GM12892 (cell line): ENCODE data around the gene RNF181.
"Not testable (repeated sequence)": the region's sequence is repeated elsewhere in the genome, so short reads cannot be mapped to it uniquely, and the experiment has no call there.

Experiments used
- DNase-seq: peaks from one replicate; pipeline ENCODE4 v3.0.0; 2011; ENCODE audit not compliant: insufficient read length
- FAIRE-seq: peaks from 2 replicates; lab custom pipeline; 2011; peaks lifted over from hg19 to GRCh38; lab: Jason Lieb, UNC
- POLR2A ChIP-seq: IDR thresholded peaks from 2 replicates; pipeline ENCODE4 v1.6.1; 2011; ENCODE audit warnings: low read depth, low read length, control low read depth
- POLR2AphosphoS5 ChIP-seq: IDR thresholded peaks from 2 replicates; pipeline ENCODE4 v1.6.1; 2011; ENCODE audit warnings: low read depth, low read length, control low read depth
- TAF1 ChIP-seq: IDR thresholded peaks from 2 replicates; pipeline ENCODE4 v1.6.1; 2011; ENCODE audit warnings: low read depth, mild to moderate bottlenecking, control low read depth, low read length, borderline replicate concordance

The RNF181 gene

DNA sequence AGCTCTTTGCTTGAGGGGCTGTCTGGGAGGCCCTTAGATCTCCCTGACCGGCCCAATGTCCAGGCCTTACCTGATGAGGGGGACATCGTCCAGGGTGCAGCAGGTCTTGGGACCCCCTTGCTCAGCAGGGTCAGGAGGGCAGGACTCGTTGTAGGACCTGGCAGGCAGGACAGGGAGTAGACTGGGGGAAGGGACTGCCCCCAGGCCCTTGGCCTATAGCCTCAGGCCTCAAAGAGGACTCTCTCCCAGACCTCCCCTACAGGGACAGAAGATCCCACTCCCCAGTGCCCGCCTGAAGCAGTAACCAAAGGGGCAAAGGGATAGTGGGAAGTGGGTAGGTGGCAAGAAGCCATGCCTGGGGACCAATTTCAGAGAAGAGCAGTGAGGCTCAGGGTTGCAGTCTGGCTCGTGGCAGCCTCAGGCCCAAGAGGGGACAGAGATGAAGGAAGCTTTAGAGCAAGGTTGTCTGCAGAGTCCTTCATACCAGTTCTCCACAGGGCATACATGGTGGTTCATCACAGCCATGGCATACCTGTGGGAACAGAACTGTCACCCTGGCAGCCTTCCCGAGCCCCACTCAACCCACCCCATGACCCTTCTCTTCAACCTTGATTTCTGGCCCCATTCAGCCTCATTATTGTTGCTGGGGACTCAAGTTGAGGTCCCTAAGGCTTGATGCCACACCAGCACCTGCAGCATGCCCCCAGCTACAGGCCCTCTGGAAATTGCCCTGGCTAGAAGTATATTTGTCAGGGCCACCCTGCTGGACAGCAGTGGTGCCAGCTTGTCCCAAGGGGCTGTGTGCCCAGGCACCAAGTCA is 5.6 kb downstream of the RNF181 start:
- FAIRE-seq: no peak
- TF ChIP-seq POLR2A (no peak), POLR2AphosphoS5 (no peak), TAF1 (no peak)
- no peak for DNase-seq

DNA sequence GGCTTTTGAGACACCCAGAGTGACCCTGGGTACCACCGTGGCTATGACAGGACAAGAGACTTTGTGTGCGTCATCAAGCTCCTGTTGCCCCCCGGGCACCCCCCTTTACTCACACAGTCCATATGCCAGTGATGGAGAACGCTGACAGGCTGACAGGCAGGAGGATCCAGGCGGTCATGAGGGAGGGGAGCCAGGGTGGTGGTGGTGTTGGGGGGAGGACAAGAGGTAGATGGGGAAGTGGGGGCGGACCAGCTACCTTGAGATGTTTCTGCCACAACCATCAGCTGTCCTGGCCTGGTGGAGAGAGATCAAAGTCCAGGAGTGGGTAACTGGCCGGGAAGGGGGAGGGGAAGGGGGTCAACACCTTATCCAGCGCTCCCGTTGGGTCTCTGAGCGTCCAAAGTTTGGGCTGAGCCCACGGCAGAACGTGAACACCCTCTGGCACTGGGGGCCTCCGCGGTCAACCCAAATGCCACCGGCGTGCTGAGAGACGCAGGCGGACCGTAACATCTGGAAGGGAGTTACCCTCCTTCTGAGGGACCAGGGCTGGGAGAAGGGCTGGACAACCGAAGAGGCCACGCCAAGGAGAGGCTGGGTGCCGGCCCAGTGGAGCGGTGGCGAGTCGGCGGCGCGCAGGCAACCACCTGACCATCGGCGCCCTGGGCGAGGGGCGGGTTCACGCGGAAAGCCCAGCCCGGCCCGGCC is 6.4 kb downstream of the RNF181 start:
- TF ChIP-seq POLR2AphosphoS5 (no peak), TAF1 (no peak), POLR2A (no peak)
- no peak for DNase-seq
- FAIRE-seq: no peak

DNA sequence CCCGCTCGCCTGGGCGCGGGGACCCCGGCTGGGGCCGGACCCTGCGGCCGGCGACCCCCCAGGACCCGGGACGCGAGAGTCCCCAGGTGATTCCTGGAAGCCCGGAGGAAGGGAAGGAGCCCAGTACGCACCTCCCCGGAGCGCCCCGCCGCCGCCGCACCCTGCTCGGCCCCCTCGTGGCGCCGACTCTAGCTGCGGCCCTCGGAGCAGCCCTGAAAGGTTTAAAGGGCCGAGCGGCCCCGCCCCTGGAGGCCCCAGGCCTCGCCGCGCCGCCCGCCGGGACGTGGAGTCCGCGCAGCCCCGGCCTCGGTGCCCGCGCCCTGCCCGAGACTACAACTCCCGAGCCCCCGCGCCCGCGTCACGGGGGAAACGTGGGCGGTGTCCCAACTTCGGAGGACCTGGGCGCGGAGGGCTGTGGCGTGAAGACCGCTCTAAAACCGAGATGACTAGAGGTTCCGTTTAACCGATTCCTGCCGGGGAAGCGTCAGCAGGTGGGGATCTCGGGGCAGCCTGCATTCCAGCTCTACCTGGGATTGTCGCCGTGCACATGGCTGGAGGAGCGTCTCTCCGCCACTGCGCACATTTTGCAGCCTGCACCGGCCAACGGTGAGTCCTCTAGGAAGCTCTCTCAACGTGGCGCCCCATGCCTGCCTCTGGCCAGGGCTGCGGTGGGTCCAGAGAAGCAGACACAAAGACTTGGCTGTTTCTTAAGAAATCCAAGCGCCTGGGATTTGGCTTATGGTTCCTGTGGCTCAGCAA is 7.1 kb downstream of the RNF181 start, which contains the start of gene TMEM150A:
TMEM150A (minus strand) TSS at position 223 of the 759 bp plus-strand sequence. CDS start 750 bp downstream, outside the sequence.
- TF ChIP-seq POLR2AphosphoS5: no peak
- TF ChIP-seq POLR2A: peak; percentile 43; the same call in 1 of the 2 replicates
- FAIRE-seq (peak; percentile 64), DNase-seq (peak; percentile 93)

DNA sequence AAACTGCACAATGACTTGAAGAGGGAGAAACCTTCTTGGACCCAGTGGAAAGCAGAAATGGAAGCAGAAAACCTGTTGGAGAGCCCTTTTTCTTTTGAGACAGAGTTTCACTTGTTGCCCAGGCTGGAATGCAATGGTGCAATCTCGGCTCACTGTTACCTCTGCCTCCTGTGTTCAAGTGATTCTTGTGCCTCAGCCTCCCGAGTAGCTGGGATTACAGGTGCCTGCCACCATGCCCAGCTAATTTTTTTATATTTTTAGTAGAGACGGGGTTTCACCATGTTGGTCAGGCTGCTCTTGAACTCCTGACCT is 8.5 kb downstream of the RNF181 start:
- FAIRE-seq, DNase-seq: not testable (repeated sequence)

DNA sequence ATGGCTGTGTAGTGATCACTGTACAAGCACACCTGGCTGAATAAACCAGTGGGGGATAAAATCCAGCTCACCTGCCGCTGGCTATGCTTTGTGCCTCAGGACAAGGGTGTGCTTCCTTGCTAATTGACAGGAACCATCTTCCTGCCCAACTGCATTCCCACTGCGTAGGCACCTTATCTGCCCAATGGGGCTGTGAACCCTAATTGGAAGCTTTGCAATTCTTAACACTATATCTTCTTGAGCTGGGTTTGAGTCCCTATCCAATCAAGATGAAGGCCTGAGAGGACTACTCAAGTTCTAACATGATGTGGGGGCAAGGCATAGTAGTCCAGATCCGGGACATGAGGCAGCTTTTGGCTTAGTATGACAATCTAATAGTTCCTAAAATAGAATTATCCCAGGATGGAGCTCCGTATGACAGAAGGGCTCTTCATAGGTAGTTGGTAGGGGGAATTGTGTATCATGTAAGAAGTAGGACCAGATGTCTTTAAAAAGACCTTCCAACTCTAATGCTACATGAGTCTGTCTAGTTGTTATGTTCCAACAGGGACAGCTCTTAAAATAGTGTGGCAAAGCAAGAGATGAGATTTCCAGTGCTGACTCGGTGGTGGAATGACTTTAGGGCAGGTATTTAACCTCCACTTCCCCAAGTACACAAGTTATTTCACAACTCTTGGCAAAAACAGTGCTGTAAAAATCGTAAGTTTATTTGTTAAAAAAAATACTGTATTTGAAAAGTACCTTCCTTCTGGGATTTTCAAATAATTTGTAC is 9.2 kb downstream of the RNF181 start:
- FAIRE-seq (no peak), DNase-seq (no peak)
- TF ChIP-seq POLR2A (peak; percentile 30; the same call in 1 of the 2 replicates), POLR2AphosphoS5 (no peak)

DNA sequence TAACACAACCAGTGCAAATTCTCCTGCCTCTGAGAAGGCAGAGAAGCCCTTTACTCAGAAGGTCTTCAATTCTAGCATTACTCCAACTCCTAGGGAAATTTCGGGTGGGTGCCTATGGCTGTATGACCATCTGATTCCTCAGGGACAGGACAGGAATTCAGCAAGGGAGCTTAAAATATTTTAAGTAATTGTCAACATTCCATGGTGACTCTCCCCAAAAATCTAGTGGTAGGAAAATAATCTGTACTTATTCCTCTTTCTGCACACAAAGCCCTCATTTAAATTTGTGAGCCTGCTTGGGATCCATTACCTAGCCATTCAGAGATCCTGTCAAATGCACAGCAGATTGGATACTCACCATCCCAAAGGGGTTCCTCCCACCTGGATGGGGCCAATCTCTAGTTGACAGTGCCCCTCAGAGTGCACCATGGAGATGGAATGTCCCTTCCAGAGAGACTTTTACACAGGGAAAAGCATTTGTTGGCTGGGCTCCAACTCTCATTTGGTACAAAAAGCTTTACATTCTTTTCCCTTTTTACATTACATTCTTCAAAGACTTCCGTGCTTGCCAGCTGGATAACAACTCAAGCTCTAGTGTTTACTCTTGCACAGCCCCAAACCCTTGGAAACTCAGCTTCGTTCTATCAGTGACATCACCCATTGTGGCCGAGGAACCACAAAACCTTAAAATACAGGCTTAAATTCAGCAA is 10.0 kb downstream of the RNF181 start:
- no peak for TF ChIP-seq POLR2A
- no peak for TF ChIP-seq POLR2AphosphoS5
- no peak for TF ChIP-seq TAF1
- FAIRE-seq (no peak), DNase-seq (no peak)

DNA sequence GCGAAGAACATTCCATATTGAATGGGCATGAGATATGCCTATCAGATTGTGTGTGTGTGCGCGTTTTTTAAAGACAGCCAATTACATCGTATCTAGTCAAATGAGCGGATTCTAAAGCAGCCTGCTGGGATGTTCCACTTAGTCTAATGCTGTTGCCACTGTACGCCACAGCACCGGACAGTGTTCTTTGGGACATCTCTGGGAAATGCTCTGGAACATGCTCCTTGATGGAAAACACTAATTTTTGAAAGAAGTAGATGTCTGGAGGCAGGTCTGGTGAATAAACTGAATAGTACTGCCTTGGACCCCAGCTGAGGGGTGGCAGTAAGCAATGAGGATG is 10.5 kb downstream of the RNF181 start:
- DNase-seq (no peak), FAIRE-seq (no peak)
- TF ChIP-seq POLR2AphosphoS5 (no peak), POLR2A (no peak), TAF1 (no peak)

DNA sequence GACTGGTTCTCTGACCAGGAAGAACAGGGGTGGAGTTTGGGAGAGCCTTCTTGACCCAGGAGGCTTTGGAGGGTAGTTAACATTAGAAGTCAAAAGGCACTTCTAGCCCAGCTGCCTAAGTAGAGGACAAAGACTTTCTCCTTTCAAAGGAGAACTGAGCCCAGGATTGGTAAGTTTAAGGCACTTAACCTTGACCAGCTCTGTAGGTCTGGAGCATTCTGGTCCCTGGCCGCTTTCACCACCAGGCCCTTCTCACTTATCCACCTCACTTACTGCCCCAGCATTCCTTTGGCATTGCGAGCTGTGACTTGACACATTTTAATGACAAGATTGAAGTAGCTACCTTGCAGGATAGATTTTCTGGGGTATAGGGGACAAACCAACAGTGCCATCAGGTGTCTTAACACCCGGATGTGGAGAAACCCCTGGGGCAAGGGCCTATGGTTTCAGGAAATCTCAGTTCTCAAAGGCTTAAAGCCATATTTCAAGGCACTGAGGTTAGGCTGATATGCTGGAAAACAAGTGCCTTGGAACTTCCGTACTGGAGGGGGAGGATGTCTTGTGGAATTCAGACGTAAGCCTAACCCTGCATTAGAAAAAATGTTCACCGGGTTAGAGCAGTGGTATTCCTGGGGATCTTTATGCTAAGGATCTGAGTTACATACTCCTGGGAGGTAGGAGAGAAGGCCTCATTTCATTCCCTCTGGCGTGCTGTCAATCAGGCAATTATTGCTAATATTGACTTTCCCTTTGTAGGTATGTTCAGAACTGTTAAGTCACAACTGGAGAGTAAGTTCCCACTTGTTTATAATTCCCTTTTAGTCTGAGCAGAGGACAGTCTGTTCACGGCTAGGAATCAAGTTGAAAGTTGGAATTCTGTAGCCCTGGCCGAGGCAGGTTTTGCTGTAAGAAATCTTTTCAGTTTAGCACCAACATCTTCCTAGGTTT is 12.0 kb downstream of the RNF181 start:
- FAIRE-seq (no peak), DNase-seq (no peak)
- TF ChIP-seq POLR2AphosphoS5 (no peak), POLR2A (no peak), TAF1 (no peak)

DNA sequence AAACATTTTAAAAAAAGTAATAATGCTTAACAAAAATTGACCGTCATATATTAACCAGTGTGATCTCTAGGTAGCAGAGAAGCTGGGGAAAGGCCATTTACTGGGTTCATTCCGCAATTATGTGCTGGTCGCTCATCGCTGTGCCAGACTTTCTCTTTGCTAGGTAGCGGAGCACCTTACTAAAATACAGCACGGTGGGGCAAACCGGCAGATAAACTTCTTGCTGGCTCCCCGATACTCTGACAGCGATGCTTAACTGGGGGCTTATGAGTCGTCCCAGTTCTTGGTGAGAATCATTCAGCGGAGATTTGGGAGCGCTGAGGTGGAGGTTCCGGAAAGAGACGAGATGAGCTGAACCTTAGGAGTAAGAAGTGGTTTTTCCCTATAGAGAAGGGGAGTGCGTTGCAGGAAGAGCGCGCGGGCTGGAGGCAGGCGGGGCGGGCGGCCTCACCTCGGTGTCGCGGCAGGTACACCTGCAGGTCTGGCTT is 15.7 kb downstream of the RNF181 start:
- DNase-seq (no peak), FAIRE-seq (no peak)

More for the DNA sequence above, 15.7 kb downstream of the RNF181 start:
- TF ChIP-seq POLR2A (no peak), POLR2AphosphoS5 (no peak), TAF1 (no peak)
